Uterus (tissue), 4 donors: ENCODE measurements around the gene SPTB. TPM values are rescaled to one million over a fixed set of nuclear protein-coding genes. Genes with fewer than 3 reads are reported as not detected.

ENCODE experiments used
- DNase-seq, 2 donors: peaks; one replicate each; pipeline ENCODE4 v3.0.0-alpha.2; 2019 to 2020
- H3K27ac ChIP-seq, 2 donors: fragments of 200-600 bp; sonication (generic); 1 replicate in 1 of 2; 2 replicates in 1 of 2; pipeline ENCODE4 v1.5.1; 2016 to 2018
- H3K27me3 ChIP-seq, 2 donors: fragments of 200-600 bp; sonication (generic); one replicate each; pipeline ENCODE4 v1.5.1; 2018 to 2019; ENCODE audit warnings: control low read depth in 1 of 2
- H3K36me3 ChIP-seq, 2 donors: fragments of 200-600 bp; sonication (generic); one replicate each; pipeline ENCODE4 v1.5.1; 2019; ENCODE audit warnings: control low read depth in 1 of 2
- H3K4me1 ChIP-seq, 2 donors: fragments of 200-600 bp; sonication (generic); one replicate each; pipeline ENCODE4 v1.5.1; 2018 to 2019; ENCODE audit warnings: control low read depth in 1 of 2
- H3K4me3 ChIP-seq, 2 donors: fragments of 200-600 bp; sonication (generic); 1 replicate in 1 of 2; 2 replicates in 1 of 2; pipeline ENCODE4 v1.5.1; 2018 to 2019; ENCODE audit warnings: mild to moderate bottlenecking in 1 of 2
- H3K9me3 ChIP-seq, 2 donors: fragments of 200-600 bp; sonication (generic); one replicate each; pipeline ENCODE4 v1.5.1; 2019; ENCODE audit warnings: control low read depth in 1 of 2
- POLR2A ChIP-seq, 2 donors: fragments of 450-650 bp; IDR thresholded peaks; one replicate each; pipeline ENCODE4 v1.6.1; 2016; ENCODE audit warnings: antibody characterized with exemption in 2 of 2, mild to moderate bottlenecking in 1 of 2, moderate library complexity in 1 of 2
- intact Hi-C: fragments of 100-400 bp; cut with DNase I; formaldehyde crosslinking; loops from one replicate; pipeline ENCODE4 v1.15.1; 2023; ENCODE audit warnings: low total_unique reads
- total RNA-seq, 4 donors: library from RNA; depleted of rRNA in 3 of 4; stranded (reverse); fragments of >200 nt in 3 of 4; gene quantifications; one replicate each; pipeline versions ENCODE4 v1.1.0 to v1.2.4, GENCODE V29; 2014 to 2023
- TF ChIP-seq, protein P1 (sequence below), 4 experiments: fragments of 200-600 bp in 2 of 4; fragments of 450-650 bp in 2 of 4; sonication (generic) in 2 of 4; IDR thresholded peaks; one replicate each; pipeline ENCODE4 v1.5.1; 2016 to 2019; ENCODE audit warnings: antibody characterized with exemption in 4 of 4, mild to moderate bottlenecking in 2 of 4, moderate library complexity in 1 of 4
- donor health status: DM: yes; HTN: yes; CAD: no.

SPTB gene
- total RNA-seq, 4 donors from 2014 or later: 1.0 to 5.4 (median 4.6) TPM; not detected in 1

DNA sequence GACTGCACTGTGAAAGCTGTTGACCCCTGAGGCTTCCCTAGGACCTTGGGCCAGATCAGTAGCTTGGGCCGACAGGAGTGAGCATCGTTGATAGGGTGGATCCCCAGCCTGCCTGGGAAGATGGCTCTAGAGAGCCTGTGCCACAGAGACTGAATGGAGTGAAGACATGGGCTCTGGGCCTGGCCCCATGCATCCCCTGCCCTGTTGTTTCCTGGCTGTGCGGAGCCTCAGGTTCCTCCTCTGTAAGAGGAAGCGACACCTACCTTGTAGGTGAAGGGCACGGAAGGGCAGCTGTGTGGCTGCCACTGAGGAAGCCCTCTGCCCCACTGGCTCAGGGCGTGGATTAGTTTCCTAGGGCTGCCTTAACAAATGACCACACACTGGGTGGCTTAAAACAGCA lies 151.6 kb downstream of the SPTB start:
- Histone ChIP-seq H3K4me3 (no peak overlapping the region), H3K27ac (no peak overlapping the region), H3K4me1 (peaks cover 0 to 19% of the 10 kb centered on the region in 2 donors), H3K9me3 (no peaks in the 10 kb centered on the region), H3K36me3 (no peaks in the 10 kb centered on the region), H3K27me3 (no peaks in the 10 kb centered on the region)
- TF ChIP-seq, protein P1, sequence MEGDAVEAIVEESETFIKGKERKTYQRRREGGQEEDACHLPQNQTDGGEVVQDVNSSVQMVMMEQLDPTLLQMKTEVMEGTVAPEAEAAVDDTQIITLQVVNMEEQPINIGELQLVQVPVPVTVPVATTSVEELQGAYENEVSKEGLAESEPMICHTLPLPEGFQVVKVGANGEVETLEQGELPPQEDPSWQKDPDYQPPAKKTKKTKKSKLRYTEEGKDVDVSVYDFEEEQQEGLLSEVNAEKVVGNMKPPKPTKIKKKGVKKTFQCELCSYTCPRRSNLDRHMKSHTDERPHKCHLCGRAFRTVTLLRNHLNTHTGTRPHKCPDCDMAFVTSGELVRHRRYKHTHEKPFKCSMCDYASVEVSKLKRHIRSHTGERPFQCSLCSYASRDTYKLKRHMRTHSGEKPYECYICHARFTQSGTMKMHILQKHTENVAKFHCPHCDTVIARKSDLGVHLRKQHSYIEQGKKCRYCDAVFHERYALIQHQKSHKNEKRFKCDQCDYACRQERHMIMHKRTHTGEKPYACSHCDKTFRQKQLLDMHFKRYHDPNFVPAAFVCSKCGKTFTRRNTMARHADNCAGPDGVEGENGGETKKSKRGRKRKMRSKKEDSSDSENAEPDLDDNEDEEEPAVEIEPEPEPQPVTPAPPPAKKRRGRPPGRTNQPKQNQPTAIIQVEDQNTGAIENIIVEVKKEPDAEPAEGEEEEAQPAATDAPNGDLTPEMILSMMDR (IDR thresholded peaks at IDR 0.05): no peak
- no peak for TF ChIP-seq POLR2A (IDR thresholded peaks at IDR 0.05)
- intact Hi-C loops: no loop called here
- no peak for DNase-seq

DNA sequence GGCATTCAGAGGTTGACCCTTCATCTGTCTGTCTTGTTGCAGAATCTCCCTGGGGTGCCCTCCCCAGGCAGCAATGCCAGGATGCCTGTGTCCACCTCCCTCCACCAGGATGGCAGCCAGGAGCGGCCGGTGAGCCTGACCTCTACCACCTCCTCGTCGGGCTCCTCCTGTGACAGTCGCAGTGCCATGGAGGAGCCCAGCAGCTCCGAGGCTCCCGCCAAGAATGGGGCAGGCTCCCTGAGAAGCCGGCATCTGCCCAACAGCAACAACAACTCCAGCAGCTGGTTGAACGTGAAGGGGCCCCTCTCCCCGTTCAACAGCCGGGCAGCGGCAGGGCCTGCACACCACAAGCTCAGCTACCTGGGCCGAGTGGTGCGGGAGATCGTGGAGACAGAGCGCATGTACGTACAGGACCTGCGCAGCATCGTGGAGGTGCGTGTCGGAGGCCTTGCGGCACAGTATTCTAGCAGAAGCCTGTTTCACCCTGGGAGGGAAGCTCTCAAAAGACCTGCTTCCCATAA lies 152.1 kb downstream of the SPTB start:
- H3K4me3 ChIP-seq: no peak overlapping the region
- no peaks in the 10 kb centered on the region for H3K27me3 ChIP-seq
- H3K4me1 ChIP-seq: peaks cover 0 to 19% of the 10 kb centered on the region in 2 donors
- H3K36me3 ChIP-seq: no peaks in the 10 kb centered on the region
- H3K9me3 ChIP-seq: no peaks in the 10 kb centered on the region
- no peak for TF ChIP-seq POLR2A (IDR thresholded peaks at IDR 0.05)
- TF ChIP-seq, protein P1 (IDR thresholded peaks at IDR 0.05): no peak
- DNase-seq: no peak
- intact Hi-C loops: no loop called here
- peak overlapping the region in 1 of 2 donors; percentile 17 for H3K27ac ChIP-seq

DNA sequence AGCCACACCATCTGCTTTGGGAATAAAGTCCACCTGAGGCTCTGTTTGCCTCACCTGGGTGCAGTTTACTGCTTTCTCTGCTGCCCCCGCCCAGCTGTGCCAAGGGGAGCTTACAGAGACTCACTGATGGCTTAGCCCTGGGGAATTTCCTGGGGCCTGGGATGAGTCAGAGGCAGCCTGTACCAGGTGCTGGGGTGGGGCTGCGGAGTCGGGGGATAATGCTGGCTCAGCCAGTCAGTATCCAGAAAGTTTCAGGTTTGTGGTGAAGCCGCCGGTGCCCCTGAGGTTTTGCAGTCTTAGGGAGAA lies 153.2 kb downstream of the SPTB start:
- peaks cover 0 to 29% of the 10 kb centered on the region in 2 donors for H3K4me1 ChIP-seq
- intact Hi-C loops: no loop called here
- H3K27ac ChIP-seq: peak overlapping the region; percentile 50 to 60

DNA sequence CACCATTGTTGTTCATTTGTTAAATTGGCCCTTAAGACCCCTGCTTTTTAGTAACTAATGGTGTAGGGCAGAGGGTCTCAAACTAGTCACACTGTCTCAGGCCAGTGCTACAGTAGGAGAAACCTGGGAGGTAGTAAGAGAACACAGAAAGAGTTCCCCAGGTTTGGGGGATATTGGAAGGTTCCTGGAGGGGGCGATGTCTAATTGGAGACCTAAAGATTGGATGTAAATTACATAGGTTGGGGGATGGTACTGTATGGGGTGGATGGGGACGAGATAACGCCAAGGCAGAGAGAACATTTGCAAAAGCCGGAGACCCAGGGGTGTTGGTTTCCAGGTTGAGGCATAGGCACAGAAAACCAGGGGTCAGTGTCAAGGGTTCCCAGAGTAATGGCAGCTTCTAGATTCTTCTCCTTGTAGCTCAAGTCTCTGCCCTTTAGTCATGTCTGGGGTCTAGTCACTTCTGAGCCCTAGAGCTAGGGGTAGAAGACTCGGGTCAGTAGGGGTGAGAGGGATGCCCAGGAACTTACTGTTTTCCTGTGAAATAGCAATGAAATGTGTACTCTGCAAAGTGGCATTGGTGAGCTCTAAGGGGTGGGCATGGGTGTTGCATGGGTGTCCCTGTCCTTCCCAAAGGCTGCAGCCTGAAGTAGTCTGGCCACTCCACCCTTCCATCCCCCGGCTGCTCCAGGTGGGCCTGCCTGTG lies 153.7 kb downstream of the SPTB start:
- TF ChIP-seq, protein P1 (IDR thresholded peaks at IDR 0.05): no peak
- H3K36me3 ChIP-seq: no peaks in the 10 kb centered on the region
- intact Hi-C loops: no loop called here
- no peaks in the 10 kb centered on the region for H3K27me3 ChIP-seq
- H3K9me3 ChIP-seq: no peaks in the 10 kb centered on the region
- no peak overlapping the region for H3K4me3 ChIP-seq
- peak overlapping the region; percentile 50 to 60 for H3K27ac ChIP-seq
- peaks cover 0 to 34% of the 10 kb centered on the region in 2 donors for H3K4me1 ChIP-seq
- DNase-seq: no peak

More for the DNA sequence above, 153.2 kb downstream of the SPTB start:
- no peaks in the 10 kb centered on the region for H3K27me3 ChIP-seq
- no peaks in the 10 kb centered on the region for H3K9me3 ChIP-seq
- peak in 1 of 2 donors; percentile 59 for DNase-seq
- no peaks in the 10 kb centered on the region for H3K36me3 ChIP-seq
- no peak overlapping the region for H3K4me3 ChIP-seq
- TF ChIP-seq, protein P1 (IDR thresholded peaks at IDR 0.05): no peak
- no peak for TF ChIP-seq POLR2A (IDR thresholded peaks at IDR 0.05)

DNA sequence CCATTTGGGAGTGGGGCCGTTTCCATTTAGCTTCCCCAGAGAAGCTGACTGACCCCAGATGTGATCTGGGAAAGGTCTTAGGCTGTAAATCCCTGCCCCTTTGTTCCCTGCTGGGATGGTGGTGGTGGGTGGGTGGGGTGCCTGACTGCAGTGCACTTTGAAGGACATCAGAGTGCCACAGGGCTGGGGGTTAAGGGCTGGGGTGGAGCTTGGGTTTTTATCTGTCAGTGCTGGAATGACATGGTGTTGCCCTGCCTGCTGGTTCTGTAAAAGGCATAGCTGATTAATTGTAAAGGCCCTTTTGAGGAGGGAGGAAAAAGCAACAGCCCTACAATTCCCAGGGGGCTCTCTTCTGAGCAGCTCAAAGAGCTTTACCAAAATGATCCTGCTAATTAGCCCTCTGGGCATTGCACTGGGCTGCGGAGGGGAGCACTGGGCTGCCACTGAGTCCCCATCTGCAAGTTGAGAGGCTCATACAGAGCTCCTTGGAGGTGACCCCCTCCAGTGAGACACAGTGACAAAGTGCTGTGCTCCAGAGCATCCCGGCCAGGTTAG lies 154.4 kb downstream of the SPTB start:
- no peaks in the 10 kb centered on the region for H3K27me3 ChIP-seq
- no peak for DNase-seq
- intact Hi-C loops: no loop called here

More for the DNA sequence above, 154.4 kb downstream of the SPTB start:
- peak overlapping the region; percentile 50 to 60 for H3K27ac ChIP-seq
- H3K4me1 ChIP-seq: peaks cover 0 to 35% of the 10 kb centered on the region in 2 donors
- no peak overlapping the region for H3K4me3 ChIP-seq
- TF ChIP-seq, protein P1 (IDR thresholded peaks at IDR 0.05): no peak
- TF ChIP-seq POLR2A (IDR thresholded peaks at IDR 0.05): no peak
- no peaks in the 10 kb centered on the region for H3K36me3 ChIP-seq
- H3K9me3 ChIP-seq: no peaks in the 10 kb centered on the region
